B cell (primary cell): ENCODE measurements around the gene SEL1L2. TPM values are rescaled to one million over a fixed set of nuclear protein-coding genes. Genes with fewer than 3 reads are reported as not detected.

Source experiments
- ATAC-seq: fragments of 200-7000 bp; cut with Tn5 transposase; one replicate; pipeline ENCODE4 v1.10.0; 2021; ENCODE audit warnings: low read depth, mild to moderate bottlenecking, moderate number of reproducible peaks, moderate library complexity
- CTCF ChIA-PET: fragments of 350-600 bp; sonication (Branson Sonifier 250); formaldehyde crosslinking; loops from one replicate; lab custom pipeline; 2021; ENCODE audit warnings: antibody characterized with exemption, inconsistent platforms; lab: Charles Lee
- POLR2A ChIA-PET: fragments of 350-600 bp; sonication (Branson Sonifier 250); formaldehyde crosslinking; loops from one replicate; lab custom pipeline; 2021; ENCODE audit warnings: antibody characterized with exemption; lab: Charles Lee
- DNase-seq: peaks from one replicate; pipeline ENCODE4 v3.0.0; 2013
- H2AFZ ChIP-seq: 2 replicates; pipeline ENCODE4 v1.6.1; 2012; ENCODE audit warnings: mild to moderate bottlenecking, low read depth, low read length; ENCODE audit not compliant: insufficient read depth, poor library complexity, severe bottlenecking
- H3K27ac ChIP-seq, 2 donors: 1 replicate in 1 of 2; 2 replicates in 1 of 2; pipeline ENCODE4 v1.5.1; 2012 to 2013; ENCODE audit warnings: low read length in 2 of 2, mild to moderate bottlenecking in 2 of 2, moderate library complexity in 1 of 2
- H3K27me3 ChIP-seq, 4 experiments: fragments of 200-600 bp in 1 of 4; sonication (generic) in 1 of 4; replicated peaks in 1 of 4; 1 replicate in 2 of 4; 2 replicates in 2 of 4; pipeline versions ENCODE4 v1.6.1 to v1.7.0; 2013 to 2016; ENCODE audit warnings: low read length in 3 of 4, mild to moderate bottlenecking in 2 of 4, mixed read lengths in 1 of 4, moderate library complexity in 1 of 4; ENCODE audit not compliant: insufficient read depth in 4 of 4, control insufficient read depth in 3 of 4; ENCODE audit errors: control extremely low read depth in 1 of 4
- H3K36me3 ChIP-seq, 2 experiments: replicated peaks in 1 of 2; 1 replicate in 1 of 2; 2 replicates in 1 of 2; pipeline versions ENCODE4 v1.6.1 to v1.7.1; 2013; ENCODE audit warnings: low read length in 1 of 2; ENCODE audit not compliant: insufficient read depth in 2 of 2, control insufficient read depth in 1 of 2; ENCODE audit errors: control extremely low read depth in 1 of 2, extremely low read depth in 1 of 2
- H3K4me1 ChIP-seq, 2 donors: fragments of 200-600 bp in 1 of 2; sonication (generic) in 1 of 2; 1 replicate in 1 of 2; 2 replicates in 1 of 2; pipeline versions ENCODE4 v1.5.1 to v1.6.1; 2013 to 2017; ENCODE audit warnings: low read length in 2 of 2; ENCODE audit not compliant: control insufficient read depth in 2 of 2, insufficient read depth in 2 of 2
- H3K4me2 ChIP-seq: replicated peaks from 2 replicates; pipeline ENCODE3; 2012; ENCODE audit warnings: mild to moderate bottlenecking, low read depth, low read length; ENCODE audit not compliant: poor library complexity, severe bottlenecking
- H3K4me3 ChIP-seq, 5 experiments: fragments of 200-600 bp in 1 of 5; sonication (generic) in 1 of 5; 1 replicate in 3 of 5; 2 replicates in 2 of 5; pipeline versions ENCODE4 v1.5.1 to v1.7.0; 2011 to 2016; ENCODE audit warnings: low read length in 4 of 5, mild to moderate bottlenecking in 4 of 5, low read depth in 2 of 5, control low read depth in 1 of 5, moderate library complexity in 1 of 5; ENCODE audit not compliant: insufficient read depth in 1 of 5; ENCODE audit errors: control extremely low read depth in 1 of 5, extremely low read depth in 1 of 5
- H3K79me2 ChIP-seq: fragments of 200-600 bp; sonication (generic); one replicate; pipeline ENCODE4 v1.6.0; 2016; ENCODE audit warnings: low read length; ENCODE audit not compliant: control insufficient read depth, insufficient read depth
- H3K9ac ChIP-seq: fragments of 200-600 bp; sonication (generic); 2 replicates; pipeline ENCODE4 v1.6.1; 2017; ENCODE audit warnings: mild to moderate bottlenecking, low read length, moderate library complexity
- H3K9me3 ChIP-seq, 3 donors: one replicate each; pipeline versions ENCODE4 v1.6.1 to v1.7.1; 2013; ENCODE audit warnings: low read length in 2 of 3; ENCODE audit not compliant: control insufficient read depth in 2 of 3, insufficient read depth in 1 of 3; ENCODE audit errors: control extremely low read depth in 1 of 3
- H4K20me1 ChIP-seq: 2 replicates; pipeline ENCODE4 v1.6.0; 2012; ENCODE audit warnings: mild to moderate bottlenecking, low read length; ENCODE audit not compliant: insufficient read depth, control insufficient read depth, poor library complexity, severe bottlenecking
- H3K27ac Mint-ChIP-seq: one replicate; pipeline ENCODE4 v1.8.0; 2021; ENCODE audit warnings: mixed read lengths
- H3K27me3 Mint-ChIP-seq: one replicate; pipeline ENCODE4 v1.8.0; 2021; ENCODE audit warnings: mixed read lengths
- H3K4me1 Mint-ChIP-seq: one replicate; pipeline ENCODE4 v1.8.0; 2021; ENCODE audit warnings: mixed read lengths
- H3K4me3 Mint-ChIP-seq: one replicate; pipeline ENCODE4 v1.8.0; 2021; ENCODE audit warnings: mixed read lengths
- H3K9me3 Mint-ChIP-seq: one replicate; pipeline ENCODE4 v1.8.0; 2022; ENCODE audit warnings: mixed read lengths; ENCODE audit not compliant: insufficient read depth
- CTCF ChIP-seq: fragments of 200-600 bp; IDR thresholded peaks from one replicate; pipeline ENCODE4 v1.8.0; 2022; ENCODE audit warnings: antibody characterized with exemption, mild to moderate bottlenecking
- EZH2 ChIP-seq: IDR thresholded peaks from 2 replicates; pipeline ENCODE4 v1.6.1; 2012; ENCODE audit warnings: borderline replicate concordance, low read depth, mild to moderate bottlenecking, moderate library complexity, low read length; ENCODE audit not compliant: insufficient read depth, poor library complexity, severe bottlenecking
- WGBS: methylation state at CpG from one replicate; pipeline ENCODE4 v1.1.5; 2013; ENCODE audit warnings: missing lambda C conversion rate; ENCODE audit not compliant: insufficient coverage; 5-methylcytosine and 5-hydroxymethylcytosine counted together
- intact Hi-C: fragments of 100-400 bp; cut with micrococcal nuclease; formaldehyde crosslinking; loops from one replicate; pipeline ENCODE4 v1.10.0; 2022
- polyA plus RNA-seq: library from polyadenylated mRNA; depleted of rRNA; stranded (reverse); fragments of >200 nt; gene quantifications from 2 replicates; pipeline ENCODE4 v1.2.3, GENCODE V29; 2012
- total RNA-seq, 2 donors: library from RNA; stranded (reverse); fragments of 120-200 nt in 1 of 2; gene quantifications; 1 replicate in 1 of 2; 2 replicates in 1 of 2; pipeline versions ENCODE4 v1.2.3 to v1.2.4, GENCODE V29; 2013 to 2022

The SEL1L2 gene
- total and polyA plus RNA-seq, 2 donors (not counting 1 experiment from before 2014, with no cell fraction given): not detected

- ATAC-seq (no peak), DNase-seq (no peak)
- H3K27me3 ChIP-seq: no peaks in the 10 kb centered on the region
- no peak overlapping the region for H3K27ac Mint-ChIP-seq
- CTCF ChIA-PET: no interaction called here
- H3K79me2 ChIP-seq: no peaks in the 10 kb centered on the region
- no peak overlapping the region for H3K4me3 Mint-ChIP-seq
- H3K4me1 ChIP-seq: no peaks in the 10 kb centered on the region
- H4K20me1 ChIP-seq: no peaks in the 10 kb centered on the region
- no CpG with 5 or more reads among the region's 1 CpG for WGBS
- no peak overlapping the region for H3K4me3 ChIP-seq
- H3K9me3 ChIP-seq: no peaks in the 10 kb centered on the region
- TF ChIP-seq CTCF (no peak), EZH2 (no peak)
- H3K4me2 ChIP-seq: no peak overlapping the region
- no peak overlapping the region for H3K9ac ChIP-seq
- intact Hi-C loops: no loop called here
- POLR2A ChIA-PET: no interaction called here
- no peaks in the 10 kb centered on the region for H3K27me3 Mint-ChIP-seq
- H3K9me3 Mint-ChIP-seq: no peaks in the 10 kb centered on the region
- no peak overlapping the region for H2AFZ ChIP-seq
- no peak overlapping the region for H3K27ac ChIP-seq
- H3K4me1 Mint-ChIP-seq: no peaks in the 10 kb centered on the region
- no peaks in the 10 kb centered on the region for H3K36me3 ChIP-seq
Observed at GRCh38 chr20:14033310-14033709, 42.9 kb upstream of the SEL1L2 start.

GRCh38 chr20:14030991-14031390, 40.6 kb upstream of the SEL1L2 start:
- Mint-ChIP-seq H3K27ac (no peak overlapping the region), H3K4me3 (no peak overlapping the region), H3K9me3 (no peaks in the 10 kb centered on the region), H3K4me1 (no peaks in the 10 kb centered on the region), H3K27me3 (no peaks in the 10 kb centered on the region)
- Histone ChIP-seq H3K79me2 (no peaks in the 10 kb centered on the region), H3K9me3 (peaks cover 0 to 5% (median 0%) of the 10 kb centered on the region in 3 donors), H4K20me1 (no peaks in the 10 kb centered on the region), H3K9ac (no peak overlapping the region), H3K27ac (no peak overlapping the region), H3K4me2 (no peak overlapping the region), H2AFZ (no peak overlapping the region), H3K4me3 (no peak overlapping the region), H3K36me3 (no peaks in the 10 kb centered on the region), H3K4me1 (no peaks in the 10 kb centered on the region), H3K27me3 (no peaks in the 10 kb centered on the region)
- intact Hi-C loops: no loop called here
- ChIA-PET POLR2A (no interaction called here), CTCF (no interaction called here)
- no peak for TF ChIP-seq CTCF
- TF ChIP-seq EZH2: no peak
- no CpG with 5 or more reads among the region's 1 CpG for WGBS
- no peak for DNase-seq
- no peak for ATAC-seq
